Measurements from ENCODE around the gene PLG. TPM values are rescaled to one million over a fixed set of nuclear protein-coding genes. Genes with fewer than 3 reads are reported as not detected.

Gene PLG
- total and polyA plus RNA-seq, 2 donors (not counting 1 experiment from before 2014, with no cell fraction given): not detected

- Histone ChIP-seq H3K9me3 (ENCODE audit: control insufficient read depth, insufficient read depth, low read depth, low read length) (no peaks in the 10 kb centered on the region), H3K4me3 (replicated peaks in 1 of 4; ENCODE audit: control extremely low read depth in 1 of 4, insufficient read depth in 1 of 4, low read depth in 3 of 4, low read length in 4 of 4) (no peak overlapping the region)
- TF ChIP-seq CTCF (conservative IDR thresholded peaks at IDR 0.05 in 1 of 2, IDR thresholded peaks at IDR 0.05 in 1 of 2; ENCODE audit: low read depth in 1 of 2, low read length in 2 of 2): no peak
- no peak for TF ChIP-seq EZH2 (IDR thresholded peaks at IDR 0.05; ENCODE audit: low read length, missing control alignments)
Observed at GRCh38 chr6:160793652-160794051, 91.6 kb downstream of the PLG start.

GRCh38 chr6:160795721-160796120 lies 93.7 kb downstream of the PLG start:
- Histone ChIP-seq H3K4me2 (ENCODE audit: extremely low read depth, insufficient read depth, low read length) (no peak overlapping the region), H3K79me2 (ENCODE audit: control insufficient read depth, insufficient read depth, low read length) (no peaks in the 10 kb centered on the region), H3K27me3 (ENCODE audit: control insufficient read depth, insufficient read depth, low read length) (no peaks in the 10 kb centered on the region), H3K9ac (ENCODE audit: insufficient read depth, low read length) (no peak overlapping the region), H2AFZ (ENCODE audit: low read length) (no peak overlapping the region), H3K9me3 (ENCODE audit: control insufficient read depth, insufficient read depth, low read depth, low read length) (no peaks in the 10 kb centered on the region), H3K4me3 (replicated peaks in 1 of 4; ENCODE audit: control extremely low read depth in 1 of 4, insufficient read depth in 1 of 4, low read depth in 3 of 4, low read length in 4 of 4) (no peak overlapping the region), H4K20me1 (ENCODE audit: control insufficient read depth, extremely low read depth, insufficient read depth, low read length) (no peaks in the 10 kb centered on the region), H3K36me3 (ENCODE audit: control insufficient read depth, insufficient read depth, low read length) (no peaks in the 10 kb centered on the region), H3K27ac (ENCODE audit: insufficient read depth, low read length) (no peak overlapping the region), H3K4me1 (ENCODE audit: control insufficient read depth, extremely low read depth, insufficient read depth, low read length) (no peaks in the 10 kb centered on the region)
- peak in 1 of 2 donors; percentile 21 for DNase-seq (ENCODE audit: low read depth in 2 of 2)
- TF ChIP-seq CTCF (conservative IDR thresholded peaks at IDR 0.05 in 1 of 2, IDR thresholded peaks at IDR 0.05 in 1 of 2; ENCODE audit: low read depth in 1 of 2, low read length in 2 of 2) (no peak), EZH2 (IDR thresholded peaks at IDR 0.05; ENCODE audit: low read length, missing control alignments) (no peak)

More at GRCh38 chr6:160793652-160794051, 91.6 kb downstream of the PLG start:
- no peaks in the 10 kb centered on the region for H3K27me3 ChIP-seq (ENCODE audit: control insufficient read depth, insufficient read depth, low read length)
- no peak overlapping the region for H3K4me2 ChIP-seq (ENCODE audit: extremely low read depth, insufficient read depth, low read length)
- no peak overlapping the region for H3K9ac ChIP-seq (ENCODE audit: insufficient read depth, low read length)
- no peak for DNase-seq (ENCODE audit: low read depth in 2 of 2)
- H3K36me3 ChIP-seq (ENCODE audit: control insufficient read depth, insufficient read depth, low read length): no peaks in the 10 kb centered on the region
- no peak overlapping the region for H2AFZ ChIP-seq (ENCODE audit: low read length)
- H3K4me1 ChIP-seq (ENCODE audit: control insufficient read depth, extremely low read depth, insufficient read depth, low read length): no peaks in the 10 kb centered on the region
- H3K79me2 ChIP-seq (ENCODE audit: control insufficient read depth, insufficient read depth, low read length): no peaks in the 10 kb centered on the region
- no peak overlapping the region for H3K27ac ChIP-seq (ENCODE audit: insufficient read depth, low read length)
- H4K20me1 ChIP-seq (ENCODE audit: control insufficient read depth, extremely low read depth, insufficient read depth, low read length): no peaks in the 10 kb centered on the region

- Histone ChIP-seq H3K36me3 (ENCODE audit: control insufficient read depth, insufficient read depth, low read length) (no peaks in the 10 kb centered on the region), H3K9ac (ENCODE audit: insufficient read depth, low read length) (no peak overlapping the region), H3K79me2 (ENCODE audit: control insufficient read depth, insufficient read depth, low read length) (no peaks in the 10 kb centered on the region), H3K4me3 (replicated peaks in 1 of 4; ENCODE audit: control extremely low read depth in 1 of 4, insufficient read depth in 1 of 4, low read depth in 3 of 4, low read length in 4 of 4) (no peak overlapping the region), H2AFZ (ENCODE audit: low read length) (no peak overlapping the region), H3K9me3 (ENCODE audit: control insufficient read depth, insufficient read depth, low read depth, low read length) (no peaks in the 10 kb centered on the region), H4K20me1 (ENCODE audit: control insufficient read depth, extremely low read depth, insufficient read depth, low read length) (no peaks in the 10 kb centered on the region), H3K27ac (ENCODE audit: insufficient read depth, low read length) (no peak overlapping the region), H3K4me1 (ENCODE audit: control insufficient read depth, extremely low read depth, insufficient read depth, low read length) (no peaks in the 10 kb centered on the region), H3K27me3 (ENCODE audit: control insufficient read depth, insufficient read depth, low read length) (no peaks in the 10 kb centered on the region), H3K4me2 (ENCODE audit: extremely low read depth, insufficient read depth, low read length) (no peak overlapping the region)
- TF ChIP-seq EZH2 (IDR thresholded peaks at IDR 0.05; ENCODE audit: low read length, missing control alignments) (no peak), CTCF (conservative IDR thresholded peaks at IDR 0.05 in 1 of 2, IDR thresholded peaks at IDR 0.05 in 1 of 2; ENCODE audit: low read depth in 1 of 2, low read length in 2 of 2) (no peak)
- DNase-seq (ENCODE audit: low read depth in 2 of 2): peak in 1 of 2 donors; percentile 14
Observed at GRCh38 chr6:160798625-160799024, 96.6 kb downstream of the PLG start.

Measured in fibroblast of lung (primary cell).